Measurements from ENCODE around the gene CDIPT.
"Not testable (repeated sequence)": the region's sequence is repeated elsewhere in the genome, so short reads cannot be mapped to it uniquely, and the experiment has no call there.

CDIPT gene

DNA sequence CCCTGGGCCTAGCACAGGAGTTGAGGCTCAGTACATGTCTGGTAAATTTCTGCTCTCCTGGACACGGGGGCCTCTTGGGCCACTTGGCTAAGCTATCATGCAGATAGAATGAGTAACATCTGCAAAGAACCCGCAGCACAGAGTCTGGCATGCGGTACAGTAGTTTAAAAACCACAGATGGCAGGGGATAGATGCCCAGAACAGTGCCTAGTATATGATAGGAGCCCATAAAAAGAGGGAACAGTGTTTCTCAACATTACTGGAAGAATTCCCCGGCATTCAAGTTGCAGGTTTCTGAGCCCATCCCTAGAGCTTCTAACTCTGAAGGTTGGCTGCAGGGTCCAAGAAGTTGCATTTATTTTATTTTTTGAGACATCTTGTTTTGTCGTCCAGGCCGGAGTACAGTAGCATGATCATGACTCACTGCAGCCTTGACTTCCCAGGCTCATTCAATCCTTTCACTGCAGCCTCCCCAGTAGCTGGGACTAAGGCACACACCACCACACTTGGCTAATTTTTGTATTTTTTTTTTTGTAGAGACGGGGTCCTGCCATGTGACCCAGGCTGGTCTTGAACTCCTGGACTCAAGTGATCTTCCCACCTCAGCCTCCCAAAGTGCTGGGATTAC lies 5.8 kb downstream of the CDIPT start:
- DNase-seq, result no peak

DNA sequence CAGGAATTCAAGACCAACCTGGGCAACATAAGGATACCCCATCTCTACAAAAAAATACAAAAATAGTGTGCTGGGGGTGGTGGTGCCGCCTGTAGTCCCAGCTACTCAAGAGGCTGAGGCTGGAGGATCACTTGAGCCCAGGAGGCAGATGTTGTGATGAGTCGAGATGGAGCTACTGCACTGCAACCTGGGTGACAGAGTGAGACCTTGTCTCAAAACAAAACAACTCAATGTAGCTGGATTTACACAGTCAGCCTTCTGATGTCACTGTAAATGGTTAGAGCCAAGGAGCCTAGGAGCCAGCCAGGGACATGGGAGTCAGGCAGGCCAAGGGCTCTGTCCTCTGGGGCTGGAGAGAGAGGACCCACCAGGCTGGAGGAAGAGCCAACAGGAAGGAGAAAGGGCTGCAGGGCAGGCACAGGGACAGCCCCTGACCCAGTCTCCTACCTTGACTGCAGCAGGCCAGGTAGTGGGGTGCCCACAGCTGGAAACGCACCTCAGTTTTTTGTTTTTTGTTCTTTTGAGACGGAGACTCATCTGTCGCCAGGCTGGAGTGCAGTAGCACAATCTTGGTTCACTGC lies 8.4 kb downstream of the CDIPT start:
- DNase-seq, result no peak

DNA sequence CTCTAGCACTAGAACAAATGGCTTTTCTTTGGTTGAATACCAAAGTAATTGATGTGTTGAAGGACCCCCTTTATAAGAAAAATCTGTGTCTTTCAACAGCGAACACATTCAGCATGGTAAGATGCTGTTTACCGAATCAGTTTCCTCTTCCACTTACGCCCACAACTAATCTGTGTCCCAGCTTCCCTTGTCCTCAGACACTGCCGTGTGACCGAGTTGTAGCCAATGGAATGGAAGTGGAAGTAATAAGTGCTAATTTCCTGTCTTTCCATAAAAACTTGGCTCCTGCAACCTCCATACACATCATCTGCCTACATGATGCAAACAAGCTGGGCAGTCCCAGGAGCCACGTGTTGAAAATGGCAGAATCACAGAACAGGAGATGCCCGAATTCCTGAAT lies 10.4 kb downstream of the CDIPT start:
- DNase-seq, result no peak

DNA sequence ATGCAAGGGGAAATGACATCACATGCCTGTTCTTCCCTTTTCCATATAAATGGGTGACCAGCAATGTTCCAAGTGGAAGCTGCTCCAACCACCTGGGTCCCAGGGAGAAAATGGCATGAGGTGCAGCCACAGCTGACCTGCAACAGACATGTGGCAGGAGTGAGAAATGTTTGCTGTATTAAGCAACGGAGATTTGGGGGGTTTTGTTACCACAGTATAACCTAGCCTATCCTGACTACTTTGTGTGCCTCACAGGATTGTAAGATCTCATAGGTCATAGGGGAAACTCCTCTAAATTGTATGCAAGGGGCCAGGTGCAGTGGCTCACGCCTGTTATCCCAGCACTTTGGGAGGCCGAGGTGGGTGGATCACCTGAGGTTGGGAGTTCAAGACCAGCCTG lies 12.0 kb downstream of the CDIPT start:
- DNase-seq, result no peak

DNA sequence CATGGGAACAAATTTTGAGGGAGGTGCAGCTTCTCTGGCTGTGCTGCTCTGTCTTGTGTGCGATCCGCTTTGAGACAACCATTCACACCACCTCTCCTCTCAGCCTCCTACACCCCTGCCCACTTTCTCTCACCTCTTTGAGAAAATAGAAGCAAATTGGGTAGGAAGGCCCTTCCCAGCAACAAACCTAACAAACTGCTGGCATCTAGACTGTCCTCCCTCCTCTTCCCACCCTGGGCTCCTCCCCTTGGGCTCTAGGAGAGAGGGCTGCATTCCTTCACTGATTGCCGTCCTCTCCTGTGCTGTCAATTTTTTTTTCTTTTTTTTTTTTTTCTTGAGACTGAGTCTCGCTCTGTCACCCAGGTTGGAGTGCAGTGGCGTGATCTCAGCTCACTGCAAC lies 13.5 kb downstream of the CDIPT start:
- DNase-seq, result no peak

DNA sequence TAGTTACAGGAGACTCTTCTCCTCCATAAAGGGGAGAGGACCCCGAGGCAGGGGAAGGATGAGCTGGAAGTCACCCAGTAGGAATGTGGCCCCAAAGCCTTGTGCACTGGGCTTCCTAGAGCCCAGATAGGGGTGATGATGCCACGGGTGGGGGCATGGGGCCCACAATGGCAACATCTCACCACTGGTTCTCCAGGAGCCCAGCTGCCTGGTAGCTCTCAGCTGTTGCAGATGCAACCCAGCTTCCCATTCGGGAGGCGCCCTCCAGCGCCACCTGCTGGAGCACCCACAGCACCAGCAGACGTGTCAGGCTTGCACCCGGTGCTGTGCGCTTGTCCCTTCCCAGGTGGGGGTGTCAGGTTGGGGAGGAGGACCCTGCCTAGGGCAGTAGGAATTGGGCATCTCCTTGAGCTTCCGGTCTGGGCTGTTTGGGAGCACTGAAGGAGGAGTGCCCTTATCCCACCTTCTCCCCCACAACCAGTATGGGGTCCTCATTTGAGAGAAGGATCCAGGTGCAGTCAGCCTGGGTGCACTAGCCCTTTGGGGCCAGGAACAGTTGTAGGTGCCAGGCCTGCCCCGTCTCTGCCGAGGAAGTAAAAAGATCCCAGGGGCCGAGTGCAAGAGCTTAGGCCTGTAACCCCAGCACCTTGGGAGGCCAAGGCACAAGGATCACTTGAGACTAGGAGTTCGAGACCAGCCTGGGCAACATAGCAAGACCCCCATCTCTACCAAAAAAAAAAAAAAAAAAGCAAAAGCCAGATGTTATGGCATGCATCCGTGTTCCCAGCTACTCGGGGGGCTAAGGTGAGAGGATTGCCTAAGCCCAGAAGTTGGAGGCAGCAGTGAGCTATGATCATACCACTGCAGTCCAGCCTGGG lies 14.4 kb downstream of the CDIPT start:
- peak; percentile 77 for DNase-seq

DNA sequence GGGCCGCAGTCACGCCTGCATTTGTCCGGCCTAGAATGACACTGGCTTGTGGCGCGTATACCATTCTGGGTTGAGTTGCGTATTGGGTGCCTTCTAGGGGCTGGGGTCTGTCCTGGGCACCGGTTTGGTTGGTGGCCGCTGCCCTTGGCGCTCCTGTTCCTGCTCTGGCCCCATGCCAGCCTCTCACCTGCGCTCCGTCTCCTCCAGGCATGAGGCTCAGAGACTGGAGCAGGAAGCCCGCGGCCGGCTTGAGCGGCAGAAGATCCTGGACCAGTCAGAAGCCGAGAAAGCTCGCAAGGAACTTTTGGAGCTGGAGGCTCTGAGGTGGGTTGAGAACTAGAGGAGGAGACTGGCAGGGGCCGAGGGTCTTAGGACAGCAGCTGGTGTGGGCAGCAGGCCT lies 17.4 kb downstream of the CDIPT start:
- no peak for DNase-seq

DNA sequence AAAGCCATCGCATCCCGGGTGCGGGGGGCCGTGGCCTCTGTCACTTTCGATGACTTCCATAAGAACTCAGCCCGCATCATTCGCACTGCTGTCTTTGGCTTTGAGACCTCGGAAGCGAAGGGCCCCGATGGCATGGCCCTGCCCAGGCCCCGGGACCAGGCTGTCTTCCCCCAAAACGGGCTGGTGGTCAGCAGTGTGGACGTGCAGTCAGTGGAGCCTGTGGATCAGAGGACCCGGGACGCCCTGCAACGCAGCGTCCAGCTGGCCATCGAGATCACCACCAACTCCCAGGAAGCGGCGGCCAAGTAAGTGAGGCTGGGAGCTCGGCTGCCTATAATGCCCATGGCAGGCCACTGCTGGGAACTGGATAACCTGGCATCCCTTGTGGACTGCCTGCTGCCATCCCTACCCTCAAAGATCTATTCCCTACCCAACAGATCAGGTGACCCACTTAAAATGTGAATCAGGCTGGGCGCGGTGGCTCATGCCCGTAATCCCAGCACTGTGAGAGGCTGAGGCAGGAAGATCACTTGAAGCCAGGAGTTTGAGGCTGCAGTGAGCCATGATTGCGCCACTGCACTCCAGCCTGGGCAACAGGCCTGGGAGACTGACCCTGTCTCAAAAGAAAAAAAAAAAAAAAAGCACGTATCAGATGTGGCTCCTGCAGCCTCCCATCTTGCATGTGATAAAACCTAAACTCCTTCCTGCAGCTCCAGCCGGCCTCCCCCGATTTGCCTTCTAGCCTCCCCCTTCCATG lies 18.3 kb downstream of the CDIPT start:
- no peak for DNase-seq

DNA sequence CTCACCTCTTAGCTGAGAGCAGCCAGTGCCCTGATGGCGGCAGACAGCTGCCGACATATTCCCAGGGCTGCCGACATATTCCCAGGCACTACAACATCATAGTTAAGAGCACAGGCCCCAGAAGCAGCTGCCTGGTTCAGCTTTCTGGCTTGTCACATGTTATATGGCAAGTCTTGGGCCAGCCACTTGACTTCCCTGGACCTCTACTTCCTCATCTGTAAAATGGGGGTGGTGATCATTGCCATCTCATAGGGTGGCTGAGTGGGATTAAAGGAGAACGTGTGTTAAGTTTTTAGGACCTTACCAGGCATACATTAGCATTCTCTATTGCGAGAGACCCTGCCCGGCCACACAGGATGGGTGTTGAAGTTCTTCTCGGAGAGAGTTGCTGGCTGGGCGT lies 19.1 kb downstream of the CDIPT start:
- no peak for DNase-seq

DNA sequence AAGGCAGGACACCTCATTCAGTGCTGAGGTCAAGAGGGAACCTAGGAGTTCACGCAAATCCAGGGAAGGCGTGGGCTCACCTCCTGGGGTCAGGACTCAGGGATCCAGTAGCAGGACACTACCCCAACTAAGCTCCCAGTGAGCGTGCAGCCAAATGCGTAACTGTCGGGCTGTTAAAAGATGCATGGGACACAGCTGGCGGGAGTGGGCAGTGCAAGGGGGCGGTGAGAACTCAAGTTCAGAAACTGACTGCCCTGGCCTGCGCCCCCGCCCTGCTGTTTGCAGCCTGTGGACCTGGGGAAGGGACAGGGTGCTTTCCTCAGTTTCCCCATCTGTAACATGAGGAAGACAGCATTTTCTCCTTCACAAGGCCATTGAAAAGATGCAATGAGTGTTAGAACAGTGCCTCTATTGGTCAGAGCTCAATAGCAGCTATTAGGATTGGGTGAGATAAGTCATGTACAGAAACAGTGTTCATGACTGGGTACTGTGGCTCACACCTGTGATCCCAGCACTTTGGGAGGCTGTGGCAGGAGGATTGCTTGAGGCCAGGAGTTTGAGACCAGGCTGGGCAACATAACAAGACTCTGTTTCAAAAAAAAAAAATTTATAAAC lies 20.2 kb downstream of the CDIPT start:
- DNase-seq, result no peak

DNA sequence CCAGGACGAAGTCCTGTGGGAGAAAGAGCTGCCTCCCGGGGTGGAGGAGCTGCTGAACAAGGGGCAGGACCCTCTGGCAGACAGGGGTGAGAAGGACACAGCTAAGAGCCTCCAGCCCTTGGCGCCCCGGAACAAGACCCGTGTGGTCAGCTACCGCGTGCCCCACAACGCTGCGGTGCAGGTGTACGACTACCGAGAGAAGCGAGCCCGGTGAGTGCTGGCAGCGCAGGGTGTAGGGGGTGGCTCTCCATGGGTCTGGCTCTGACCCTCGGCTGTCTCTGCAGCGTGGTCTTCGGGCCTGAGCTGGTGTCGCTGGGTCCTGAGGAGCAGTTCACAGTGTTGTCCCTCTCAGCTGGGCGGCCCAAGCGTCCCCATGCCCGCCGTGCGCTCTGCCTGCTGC lies 21.4 kb downstream of the CDIPT start:
- no peak for DNase-seq

DNA sequence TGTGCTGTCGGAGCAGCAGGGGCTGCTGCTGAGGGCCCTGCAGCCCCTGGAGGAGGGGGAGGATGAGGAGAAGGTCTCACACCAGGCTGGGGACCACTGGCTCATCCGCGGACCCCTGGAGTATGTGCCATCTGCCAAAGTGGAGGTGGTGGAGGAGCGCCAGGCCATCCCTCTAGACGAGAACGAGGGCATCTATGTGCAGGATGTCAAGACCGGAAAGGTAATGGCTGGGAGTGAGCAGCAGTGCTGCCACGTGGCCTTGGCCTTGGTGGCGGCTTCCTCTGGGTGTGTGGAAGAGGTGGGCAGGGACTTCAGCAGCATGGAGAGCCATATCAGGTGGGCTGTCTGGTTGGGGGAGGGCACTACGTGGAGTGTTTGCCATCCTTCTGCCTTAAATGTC lies 22.8 kb downstream of the CDIPT start:
- DNase-seq, result no peak

DNA sequence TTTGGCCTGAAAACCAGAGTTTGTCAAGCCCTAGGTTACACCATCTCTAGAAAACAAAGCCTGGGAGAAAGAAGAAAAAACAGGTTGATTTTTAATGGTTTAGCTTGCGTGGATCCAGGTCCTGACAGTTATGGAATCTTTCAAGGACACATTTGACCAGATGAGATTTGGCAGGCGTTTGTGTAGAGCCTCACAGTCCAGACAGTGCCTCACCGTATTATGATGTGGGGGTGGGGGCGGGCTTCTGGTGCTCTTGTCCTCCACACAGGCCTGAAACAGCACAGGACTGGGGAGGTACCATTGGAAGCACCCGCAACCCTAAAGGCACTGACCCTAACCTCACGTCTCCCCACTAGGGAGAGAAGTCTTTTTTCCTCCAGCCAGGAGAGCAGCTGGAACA lies 23.2 kb downstream of the CDIPT start:
- no peak for DNase-seq

DNA sequence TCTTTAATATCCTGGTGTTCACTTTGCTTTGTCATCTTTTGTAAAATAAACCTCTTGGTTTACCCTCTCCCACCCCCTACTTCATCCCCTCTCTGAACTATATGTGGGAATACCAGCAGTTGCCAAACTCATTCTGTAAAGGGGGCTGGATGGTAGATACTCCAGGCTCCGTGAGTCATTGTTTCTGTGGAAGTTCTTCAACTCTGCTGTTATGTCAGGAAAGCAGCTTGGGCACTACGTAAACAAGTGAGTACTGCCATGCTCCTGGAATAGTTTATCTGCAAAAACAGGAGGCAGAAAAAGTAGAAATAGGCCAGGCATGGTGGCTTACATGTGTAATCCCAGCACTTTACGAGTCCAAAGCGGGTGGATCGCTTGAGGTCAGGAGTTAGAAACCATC lies 25.2 kb downstream of the CDIPT start:
- no peak for DNase-seq

DNA sequence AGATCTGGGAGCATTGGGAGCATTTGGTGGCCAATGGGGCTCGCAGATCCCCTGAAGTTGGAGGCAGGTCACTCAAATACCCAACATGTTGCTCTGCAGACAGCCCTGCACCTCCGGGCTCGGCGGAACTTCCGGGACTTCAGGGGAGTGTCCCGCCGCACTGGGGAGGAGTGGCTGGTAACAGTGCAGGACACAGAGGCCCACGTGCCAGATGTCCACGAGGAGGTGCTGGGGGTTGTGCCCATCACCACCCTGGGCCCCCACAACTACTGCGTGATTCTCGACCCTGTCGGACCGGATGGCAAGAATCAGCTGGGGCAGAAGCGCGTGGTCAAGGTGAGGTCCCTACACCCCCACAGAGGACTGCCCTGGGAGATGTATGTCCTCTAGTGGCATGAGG lies 26.4 kb downstream of the CDIPT start:
- no peak for DNase-seq

DNA sequence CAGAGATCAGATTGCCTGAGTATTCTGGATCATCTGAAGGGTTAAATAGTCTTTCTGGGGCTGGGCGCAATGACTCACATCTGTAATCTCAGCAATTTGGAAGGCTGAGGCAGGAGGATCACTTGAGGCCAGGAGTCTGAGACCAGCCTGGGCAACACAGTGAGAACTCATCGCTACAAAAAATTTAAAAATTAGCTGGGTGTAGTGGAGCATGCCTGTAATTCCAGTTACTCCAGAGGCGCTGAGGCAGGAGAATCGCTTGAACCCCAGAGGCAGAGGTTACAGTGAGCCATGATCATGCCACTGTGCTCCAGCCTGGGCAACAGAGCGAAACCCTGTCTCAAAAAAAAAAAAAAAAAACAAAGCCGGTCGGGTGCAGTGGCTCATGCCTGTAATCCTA lies 27.1 kb downstream of the CDIPT start:
- no peak for DNase-seq

DNA sequence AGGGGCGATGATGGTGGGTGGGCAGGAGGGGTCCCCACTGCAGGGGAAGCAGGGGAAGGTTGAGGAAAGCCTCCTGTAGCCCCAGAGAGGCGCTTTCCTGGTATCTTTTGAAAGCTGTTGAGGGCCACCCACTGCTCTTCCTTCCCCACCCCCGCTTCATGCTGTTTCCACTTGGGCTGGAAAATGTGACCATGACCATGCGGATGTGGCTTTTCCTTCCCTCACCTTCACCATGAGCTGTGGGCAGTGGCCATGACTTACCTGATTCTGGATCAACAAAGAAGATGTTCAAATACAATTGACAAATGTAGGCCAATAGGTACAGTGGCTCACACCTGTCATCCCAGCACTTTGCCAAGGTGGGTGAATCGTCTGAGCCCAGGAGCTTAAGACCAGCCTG lies 28.9 kb downstream of the CDIPT start:
- no peak for DNase-seq

DNA sequence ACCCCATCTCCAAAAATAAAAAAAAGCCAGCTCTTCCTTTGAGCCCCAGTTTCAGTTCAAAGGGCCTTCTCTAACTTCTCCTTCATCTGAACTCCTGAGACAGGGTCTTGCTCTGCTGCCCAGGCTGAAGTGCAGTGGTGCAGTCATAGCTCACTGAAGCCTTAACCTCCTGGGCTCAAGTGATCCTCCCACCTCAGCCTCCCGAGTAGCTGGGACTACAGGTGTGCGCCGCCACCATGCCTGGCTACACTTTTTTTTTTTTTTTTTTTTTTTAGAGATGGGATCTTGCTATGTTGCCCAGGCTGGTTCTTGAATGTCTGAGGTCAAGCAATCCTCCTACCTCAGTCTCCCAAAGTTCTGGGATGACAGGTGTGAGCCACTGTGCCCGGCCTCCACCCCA lies 29.8 kb downstream of the CDIPT start:
- not testable (repeated sequence) for DNase-seq

DNA sequence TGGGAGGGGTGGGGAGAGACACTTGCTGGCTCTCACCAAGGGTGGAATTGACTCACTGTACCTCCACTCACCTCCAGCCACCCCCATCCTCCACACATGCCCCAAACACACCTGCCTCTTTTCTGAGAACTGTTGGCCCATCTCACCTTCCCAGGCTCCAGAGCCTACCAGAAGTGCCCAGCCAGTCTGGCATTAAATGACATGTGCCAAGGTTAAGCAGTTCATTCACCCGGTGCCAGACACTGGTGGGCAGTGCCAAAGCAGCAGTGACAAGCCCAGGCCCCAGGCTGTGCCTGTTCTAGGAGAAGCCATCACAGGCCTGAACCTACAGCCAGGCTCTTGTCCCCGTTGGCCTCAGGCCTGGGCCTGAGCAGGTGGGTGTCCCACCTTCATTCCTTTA lies 31.5 kb downstream of the CDIPT start:
- no peak for DNase-seq

DNA sequence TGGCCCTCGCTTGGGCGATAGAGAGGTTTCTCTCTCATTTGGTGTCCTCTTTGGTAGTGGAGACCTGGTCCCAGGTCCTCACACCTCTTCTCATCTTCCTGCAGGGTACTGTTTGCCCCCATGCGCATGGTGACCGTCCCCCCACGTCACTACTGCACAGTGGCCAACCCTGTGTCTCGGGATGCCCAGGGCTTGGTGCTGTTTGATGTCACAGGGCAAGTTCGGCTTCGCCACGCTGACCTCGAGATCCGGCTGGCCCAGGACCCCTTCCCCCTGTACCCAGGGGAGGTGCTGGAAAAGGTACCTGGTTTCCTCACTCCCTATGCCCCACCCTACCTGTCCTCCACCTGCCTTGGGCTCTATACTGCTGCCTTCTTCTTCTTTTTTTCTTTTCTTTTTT lies 32.3 kb downstream of the CDIPT start:
- no peak for DNase-seq

DNA sequence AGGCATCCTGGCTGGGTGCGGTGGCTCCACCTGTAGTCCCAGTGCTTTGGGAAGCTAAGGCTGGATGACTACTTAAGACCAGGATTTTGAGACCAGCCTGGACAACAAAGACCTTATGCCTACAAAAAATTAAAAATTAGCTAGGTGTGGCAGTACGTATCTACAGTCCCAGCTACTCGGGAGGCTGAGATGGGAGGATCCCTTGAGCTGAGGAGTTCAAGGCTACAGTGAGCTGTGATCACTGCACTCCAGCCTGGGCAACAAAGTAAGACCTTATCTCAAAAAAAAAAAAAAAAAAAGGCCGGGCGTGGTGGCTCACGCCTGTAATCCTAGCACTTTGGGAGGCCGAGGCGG lies 36.7 kb downstream of the CDIPT start:
- DNase-seq, result no peak

DNA sequence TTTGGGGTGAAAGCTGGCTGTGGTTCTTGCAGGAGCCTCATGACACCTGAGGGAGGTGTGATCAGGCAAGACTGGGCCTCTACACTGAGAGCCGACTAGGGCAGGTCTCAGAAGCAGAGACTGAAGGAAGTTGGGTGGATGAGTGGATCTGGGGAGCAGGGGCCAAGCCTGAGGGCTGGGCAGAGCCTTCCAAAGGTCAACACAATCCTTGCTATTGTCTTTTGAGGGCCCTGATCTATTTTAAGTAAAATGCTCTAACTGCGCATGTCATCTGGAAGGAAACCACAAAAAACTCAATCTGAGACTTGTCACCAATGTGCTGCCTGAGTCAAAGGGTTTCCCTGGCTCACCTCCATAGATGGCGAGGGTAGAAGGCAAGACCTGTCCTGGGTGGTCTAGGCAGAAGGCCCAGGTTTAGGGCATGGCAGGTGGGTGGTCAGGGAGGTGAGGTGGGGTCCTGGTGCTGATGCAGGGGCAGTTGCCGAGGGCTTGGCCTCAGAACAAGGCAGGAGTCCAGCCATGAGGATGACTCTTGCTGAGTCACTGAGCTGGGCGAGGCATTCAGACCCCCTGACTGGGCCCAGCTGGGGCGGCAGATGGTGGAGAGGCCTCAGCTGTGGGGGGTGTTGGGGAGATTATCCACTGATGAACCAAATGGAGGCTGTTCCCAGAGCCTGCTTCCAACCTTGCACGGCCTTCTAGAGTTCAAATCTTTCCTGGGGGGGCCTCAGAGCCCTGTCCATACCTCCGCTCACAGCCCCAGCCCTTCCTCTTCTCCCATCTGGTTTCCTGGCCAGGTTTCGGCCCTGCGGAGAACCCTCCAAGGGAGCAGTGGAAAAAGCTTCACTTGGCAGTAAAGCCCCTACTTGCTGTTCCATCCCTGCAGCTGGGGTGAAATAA lies 37.6 kb downstream of the CDIPT start:
- peak in 1 of 2 experiments; percentile 18 for DNase-seq

Measured in activated CD4-positive, alpha-beta T cell treated with anti-CD3 and anti-CD28 coated beads, Interleukin-2, amount 50 U/mL, for 4 hours (primary cell).